Naive thymus-derived CD4-positive, alpha-beta T cell (primary cell): ENCODE data around the gene NPAS3. TPM values are rescaled to one million over a fixed set of nuclear protein-coding genes. Genes with fewer than 3 reads are reported as not detected.

Source experiments
- ATAC-seq: fragments of 150-1000 bp; cut with Tn5 transposase; 2 replicates; pipeline ENCODE4 v1.10.0; 2021; ENCODE audit warnings: mild to moderate bottlenecking, moderate library complexity
- CTCF ChIA-PET: fragments of 350-600 bp; sonication (Branson Sonifier 250); formaldehyde crosslinking; loops from one replicate; lab custom pipeline; 2021; ENCODE audit warnings: antibody characterized with exemption; lab: Charles Lee
- POLR2A ChIA-PET: fragments of 350-600 bp; sonication (Branson Sonifier 250); formaldehyde crosslinking; loops from one replicate; lab custom pipeline; 2021; ENCODE audit warnings: antibody characterized with exemption, inconsistent platforms; lab: Charles Lee
- DNase-seq, 9 donors: peaks; one replicate each; pipeline versions ENCODE4 v3.0.0 to v3.0.0-alpha.2; 2020 to 2022; ENCODE audit warnings: mixed read lengths in 1 of 9
- H3K27ac ChIP-seq: one replicate; pipeline ENCODE4 v1.7.0; 2013; ENCODE audit warnings: mild to moderate bottlenecking, low read depth, low read length, moderate library complexity
- H3K27me3 ChIP-seq, 2 donors: one replicate each; pipeline ENCODE4 v1.7.0; 2013; ENCODE audit warnings: low read length in 2 of 2, mild to moderate bottlenecking in 2 of 2, moderate library complexity in 2 of 2; ENCODE audit not compliant: control insufficient read depth in 2 of 2, insufficient read depth in 2 of 2
- H3K36me3 ChIP-seq, 3 experiments: 1 replicate in 2 of 3; 2 replicates in 1 of 3; pipeline ENCODE4 v1.7.0; 2013; ENCODE audit warnings: low read length in 3 of 3, mild to moderate bottlenecking in 3 of 3, moderate library complexity in 1 of 3; ENCODE audit not compliant: insufficient read depth in 3 of 3, control insufficient read depth in 2 of 3
- H3K4me1 ChIP-seq, 2 donors: one replicate each; pipeline ENCODE4 v1.7.0; 2013; ENCODE audit warnings: low read length in 2 of 2, mild to moderate bottlenecking in 2 of 2, moderate library complexity in 1 of 2; ENCODE audit not compliant: control insufficient read depth in 2 of 2, insufficient read depth in 2 of 2
- H3K4me3 ChIP-seq: 2 replicates; pipeline ENCODE4 v1.7.0; 2013; ENCODE audit warnings: mild to moderate bottlenecking, low read length
- H3K9me3 ChIP-seq, 3 experiments: 1 replicate in 2 of 3; 2 replicates in 1 of 3; pipeline ENCODE4 v1.7.0; 2013; ENCODE audit warnings: low read length in 3 of 3; ENCODE audit not compliant: control insufficient read depth in 2 of 3
- H3K27ac Mint-ChIP-seq, 9 donors: one replicate each; pipeline ENCODE4 v1.8.0; 2020 to 2022; ENCODE audit warnings: mixed read lengths in 9 of 9, mild to moderate bottlenecking in 8 of 9, moderate library complexity in 5 of 9, inconsistent platforms in 2 of 9
- H3K27me3 Mint-ChIP-seq, 5 donors: one replicate each; pipeline ENCODE4 v1.8.0; 2021 to 2022; ENCODE audit warnings: mixed read lengths in 5 of 5, mild to moderate bottlenecking in 1 of 5
- H3K36me3 Mint-ChIP-seq, 5 donors: one replicate each; pipeline ENCODE4 v1.8.0; 2020 to 2022; ENCODE audit warnings: mixed read lengths in 5 of 5, mild to moderate bottlenecking in 3 of 5, inconsistent platforms in 1 of 5
- H3K4me1 Mint-ChIP-seq, 7 donors: one replicate each; pipeline ENCODE4 v1.8.0; 2020 to 2022; ENCODE audit warnings: mixed read lengths in 7 of 7, mild to moderate bottlenecking in 3 of 7, inconsistent platforms in 1 of 7
- H3K4me3 Mint-ChIP-seq, 10 donors: one replicate each; pipeline ENCODE4 v1.8.0; 2020 to 2022; ENCODE audit warnings: mild to moderate bottlenecking in 10 of 10, mixed read lengths in 10 of 10, moderate library complexity in 6 of 10, inconsistent platforms in 2 of 10
- H3K9me3 Mint-ChIP-seq, 11 donors: one replicate each; pipeline ENCODE4 v1.8.0; 2020 to 2022; ENCODE audit warnings: mixed read lengths in 11 of 11, mild to moderate bottlenecking in 4 of 11, inconsistent platforms in 1 of 11, moderate library complexity in 1 of 11
- intact Hi-C, 2 donors: fragments of 100-400 bp; cut with micrococcal nuclease; formaldehyde crosslinking; loops; one replicate each; pipeline ENCODE4 v1.15.1; 2023
- polyA plus RNA-seq, 2 donors: library from polyadenylated mRNA; unstranded; fragments of 300-500 nt; fragmentation: Illumina TruSeq; gene quantifications; one replicate each; pipeline ENCODE4 v1.2.3, GENCODE V29; 2021
- total RNA-seq, 6 experiments: library from RNA in 5 of 6; stranded (reverse) in 5 of 6; gene quantifications; 1 replicate in 5 of 6; 2 replicates in 1 of 6; pipeline ENCODE4 v1.2.3 and lab custom pipeline; 2021 to 2026

NPAS3 gene
- total and polyA plus RNA-seq, 7 experiments from 2014 or later, result not detected

DNA sequence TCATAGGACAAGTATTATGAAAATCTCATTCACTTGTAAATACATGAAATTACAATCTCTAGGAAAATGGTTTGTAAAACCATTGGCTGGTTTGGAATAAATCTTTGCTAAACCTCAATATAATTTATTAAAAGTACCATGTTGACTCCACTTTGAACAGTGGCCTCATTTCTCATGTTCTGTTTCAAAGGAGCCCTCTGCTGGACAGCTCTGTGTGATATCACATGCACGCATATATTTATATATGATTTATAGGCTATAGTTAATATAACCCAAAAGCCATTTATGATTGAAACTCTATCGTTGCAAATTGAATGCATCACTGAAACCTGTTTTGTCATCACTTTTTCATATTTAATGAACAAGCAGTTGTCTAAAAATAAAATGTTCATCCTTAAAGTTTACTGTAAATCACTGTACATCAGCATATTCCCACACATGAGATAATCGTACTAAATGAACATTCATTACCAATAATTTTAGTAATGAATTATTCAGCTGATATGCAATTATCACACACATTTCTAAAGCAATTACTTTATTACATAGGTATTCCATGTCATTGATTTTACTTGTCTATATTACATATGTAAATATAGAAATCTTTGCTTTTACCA is 493.8 kb downstream of the NPAS3 start:
- H3K9me3 Mint-ChIP-seq, result peaks cover 0 to 4% (median 0%) of the 10 kb centered on the region in 11 donors
- peaks cover 0 to 4% (median 0%) of the 10 kb centered on the region in 5 donors for H3K27me3 Mint-ChIP-seq
- Histone ChIP-seq H3K36me3 (no peaks in the 10 kb centered on the region), H3K4me1 (no peaks in the 10 kb centered on the region), H3K27me3 (no peaks in the 10 kb centered on the region), H3K9me3 (no peaks in the 10 kb centered on the region), H3K27ac (no peak overlapping the region), H3K4me3 (no peak overlapping the region)
- CTCF ChIA-PET, result no interaction called here
- POLR2A ChIA-PET, result no interaction called here
- H3K4me3 Mint-ChIP-seq, result no peak overlapping the region
- no peak overlapping the region for H3K27ac Mint-ChIP-seq
- no peaks in the 10 kb centered on the region for H3K36me3 Mint-ChIP-seq
- intact Hi-C loops, result loop anchor here in 1 of 2 donors (2.0 kb wide), 1 partner anchor 856 kb away; no protein-coding TSS in a partner anchor
- peaks cover 0 to 15% (median 3%) of the 10 kb centered on the region in 7 donors for H3K4me1 Mint-ChIP-seq
- no peak for DNase-seq
- ATAC-seq, result no peak

DNA sequence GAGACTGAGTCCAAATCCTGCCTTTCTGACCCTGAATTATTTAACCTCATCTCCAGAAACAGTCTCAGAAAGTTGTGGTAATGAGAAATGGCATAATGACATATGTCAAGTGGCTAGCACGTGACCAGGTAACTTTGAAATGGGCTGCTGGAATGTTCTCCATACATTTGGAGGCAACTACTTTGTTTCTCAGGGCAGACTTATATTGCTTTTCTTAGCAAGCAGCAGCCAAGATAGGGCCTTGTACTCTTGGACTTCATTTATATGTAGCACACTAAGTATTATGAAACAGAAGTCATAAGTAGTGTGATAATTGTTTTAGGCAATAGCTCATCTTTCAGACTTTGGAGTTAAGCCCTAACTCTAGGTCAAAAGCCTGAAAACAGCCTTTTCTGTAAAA is 494.7 kb downstream of the NPAS3 start:
- Histone ChIP-seq H3K4me3 (no peak overlapping the region), H3K36me3 (no peaks in the 10 kb centered on the region), H3K9me3 (no peaks in the 10 kb centered on the region), H3K4me1 (no peaks in the 10 kb centered on the region), H3K27me3 (no peaks in the 10 kb centered on the region), H3K27ac (no peak overlapping the region)
- no peaks in the 10 kb centered on the region for H3K36me3 Mint-ChIP-seq
- ChIA-PET CTCF (no interaction called here), POLR2A (no interaction called here)
- H3K27me3 Mint-ChIP-seq, result peaks cover 0 to 4% (median 0%) of the 10 kb centered on the region in 5 donors
- H3K27ac Mint-ChIP-seq, result no peak overlapping the region
- peaks cover 0 to 4% (median 0%) of the 10 kb centered on the region in 11 donors for H3K9me3 Mint-ChIP-seq
- intact Hi-C loops, result loop anchor here in 1 of 2 donors (2.0 kb wide), 1 partner anchor 857 kb away; no protein-coding TSS in a partner anchor
- peaks cover 0 to 15% (median 3%) of the 10 kb centered on the region in 7 donors for H3K4me1 Mint-ChIP-seq
- ATAC-seq, result no peak
- DNase-seq, result no peak
- H3K4me3 Mint-ChIP-seq, result no peak overlapping the region

DNA sequence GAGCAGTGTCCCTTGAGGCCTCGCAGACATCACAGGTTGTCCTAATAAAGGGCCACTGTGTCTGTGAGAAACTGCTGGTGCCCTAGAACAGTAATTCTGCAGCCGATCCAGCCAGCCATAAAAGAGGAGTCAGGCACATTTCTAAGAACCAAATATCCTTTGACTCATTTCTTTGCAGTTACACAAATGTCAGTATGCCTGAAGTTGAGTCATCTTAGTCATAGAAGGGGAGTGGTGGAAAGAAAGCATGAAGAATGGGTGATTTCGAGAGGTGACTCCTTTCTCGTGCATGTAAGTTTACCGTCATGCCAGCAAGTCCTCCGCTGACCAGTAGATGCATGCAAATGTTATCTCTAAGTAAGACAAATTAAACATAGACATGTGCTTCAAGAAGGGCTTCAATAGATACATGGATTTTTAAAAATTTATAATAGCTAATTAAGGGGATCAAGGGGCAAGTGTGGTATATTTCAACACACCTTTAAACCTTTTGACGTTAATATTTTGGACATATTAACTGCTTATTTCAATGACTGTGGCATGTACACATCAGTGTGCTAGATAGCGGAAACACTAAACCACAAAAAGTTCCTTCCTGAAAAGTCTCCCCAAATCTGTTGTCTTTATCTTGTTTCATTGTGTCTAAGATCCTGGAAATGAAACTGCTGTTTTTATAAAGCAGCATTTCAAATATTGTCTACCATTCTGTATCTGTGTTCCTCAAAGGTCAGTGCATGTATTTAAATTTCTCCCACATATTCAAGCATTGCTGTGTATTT is 497.4 kb downstream of the NPAS3 start:
- Histone ChIP-seq H3K9me3 (no peaks in the 10 kb centered on the region), H3K4me3 (no peak overlapping the region), H3K4me1 (no peaks in the 10 kb centered on the region), H3K27ac (no peak overlapping the region), H3K27me3 (no peaks in the 10 kb centered on the region), H3K36me3 (no peaks in the 10 kb centered on the region)
- Mint-ChIP-seq H3K27ac (no peak overlapping the region), H3K4me3 (peak overlapping the region in 1 of 10 donors; percentile 24), H3K9me3 (peaks cover 0 to 4% (median 0%) of the 10 kb centered on the region in 11 donors), H3K4me1 (peaks cover 0 to 15% (median 3%) of the 10 kb centered on the region in 7 donors), H3K36me3 (no peaks in the 10 kb centered on the region), H3K27me3 (no peaks in the 10 kb centered on the region)
- DNase-seq (no peak), ATAC-seq (peak; percentile 44)
- POLR2A ChIA-PET, result no interaction called here
- CTCF ChIA-PET, result no interaction called here
- intact Hi-C loops, result no loop called here

DNA sequence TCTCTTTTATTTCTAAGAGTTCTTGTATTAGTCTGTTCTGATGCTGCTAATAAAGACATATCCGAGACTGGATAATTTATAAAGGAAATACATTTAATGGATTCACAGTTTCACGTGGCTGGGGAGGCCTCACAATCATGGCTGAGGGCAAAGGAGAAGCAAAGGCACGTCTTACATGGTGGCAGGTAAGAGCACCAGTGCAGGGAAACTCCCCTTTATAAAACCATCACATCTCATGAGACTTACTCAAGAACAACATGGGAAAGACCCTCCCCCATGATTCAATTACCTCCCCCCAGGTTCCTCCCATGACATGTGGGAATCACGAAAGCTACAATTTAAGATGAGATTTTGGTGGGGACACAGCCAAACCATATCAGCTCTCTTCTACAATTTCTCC is 503.0 kb downstream of the NPAS3 start:
- ChIA-PET CTCF (no interaction called here), POLR2A (no interaction called here)
- no peak overlapping the region for H3K4me3 Mint-ChIP-seq
- no peaks in the 10 kb centered on the region for H3K27me3 Mint-ChIP-seq
- Histone ChIP-seq H3K27me3 (no peaks in the 10 kb centered on the region), H3K4me3 (no peak overlapping the region), H3K9me3 (no peaks in the 10 kb centered on the region), H3K27ac (no peak overlapping the region), H3K4me1 (no peaks in the 10 kb centered on the region), H3K36me3 (no peaks in the 10 kb centered on the region)
- DNase-seq (no peak), ATAC-seq (no peak)
- peaks cover 0 to 3% (median 0%) of the 10 kb centered on the region in 7 donors for H3K4me1 Mint-ChIP-seq
- H3K36me3 Mint-ChIP-seq, result no peaks in the 10 kb centered on the region
- H3K27ac Mint-ChIP-seq, result no peak overlapping the region
- H3K9me3 Mint-ChIP-seq, result peaks cover 0 to 4% (median 0%) of the 10 kb centered on the region in 11 donors
- intact Hi-C loops, result no loop called here

GRCh38 chr14:33444136-33444535 is 505.5 kb downstream of the NPAS3 start:
- Histone ChIP-seq H3K4me3 (no peak overlapping the region), H3K4me1 (no peaks in the 10 kb centered on the region), H3K27ac (no peak overlapping the region), H3K9me3 (no peaks in the 10 kb centered on the region), H3K36me3 (no peaks in the 10 kb centered on the region), H3K27me3 (no peaks in the 10 kb centered on the region)
- intact Hi-C loops, result no loop called here
- DNase-seq (no peak), ATAC-seq (no peak)
- Mint-ChIP-seq H3K27ac (no peak overlapping the region), H3K4me1 (no peaks in the 10 kb centered on the region), H3K27me3 (no peaks in the 10 kb centered on the region), H3K36me3 (no peaks in the 10 kb centered on the region), H3K4me3 (no peak overlapping the region), H3K9me3 (peaks cover 0 to 4% (median 0%) of the 10 kb centered on the region in 11 donors)
- POLR2A ChIA-PET, result no interaction called here
- CTCF ChIA-PET, result no interaction called here

DNA sequence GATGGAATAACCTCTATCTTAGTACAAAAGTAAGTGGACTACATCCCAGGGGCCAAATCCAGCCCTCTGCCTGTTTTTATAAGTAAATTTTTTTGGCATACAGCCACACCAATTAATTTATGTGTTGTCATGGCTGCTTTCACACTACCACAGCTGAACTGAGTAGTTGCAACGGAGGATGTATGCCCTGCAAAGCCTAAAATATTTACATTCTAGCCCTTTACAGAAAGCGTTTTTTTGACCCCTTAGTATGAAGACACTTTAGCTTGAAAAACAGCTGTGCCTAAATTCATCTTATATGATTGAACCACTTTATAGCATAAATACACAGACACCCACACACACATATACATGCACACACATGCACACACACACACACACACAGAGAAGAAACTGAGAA is 510.6 kb downstream of the NPAS3 start:
- Mint-ChIP-seq H3K4me1 (peaks cover 0 to 7% (median 5%) of the 10 kb centered on the region in 7 donors), H3K4me3 (no peak overlapping the region), H3K9me3 (peaks cover 0 to 2% (median 0%) of the 10 kb centered on the region in 11 donors), H3K27ac (no peak overlapping the region), H3K36me3 (no peaks in the 10 kb centered on the region), H3K27me3 (no peaks in the 10 kb centered on the region)
- ATAC-seq (no peak), DNase-seq (no peak)
- Histone ChIP-seq H3K27me3 (no peaks in the 10 kb centered on the region), H3K9me3 (no peaks in the 10 kb centered on the region), H3K36me3 (no peaks in the 10 kb centered on the region), H3K4me3 (no peak overlapping the region), H3K4me1 (no peaks in the 10 kb centered on the region), H3K27ac (no peak overlapping the region)
- ChIA-PET CTCF (no interaction called here), POLR2A (no interaction called here)
- intact Hi-C loops, result no loop called here
